Measurements from ENCODE around the gene CLTC. TPM values are rescaled to one million over a fixed set of nuclear protein-coding genes. Genes with fewer than 3 reads are reported as not detected.

The CLTC gene
- total RNA-seq, 2 experiments from 2014 or later = 154 to 161 TPM

DNA sequence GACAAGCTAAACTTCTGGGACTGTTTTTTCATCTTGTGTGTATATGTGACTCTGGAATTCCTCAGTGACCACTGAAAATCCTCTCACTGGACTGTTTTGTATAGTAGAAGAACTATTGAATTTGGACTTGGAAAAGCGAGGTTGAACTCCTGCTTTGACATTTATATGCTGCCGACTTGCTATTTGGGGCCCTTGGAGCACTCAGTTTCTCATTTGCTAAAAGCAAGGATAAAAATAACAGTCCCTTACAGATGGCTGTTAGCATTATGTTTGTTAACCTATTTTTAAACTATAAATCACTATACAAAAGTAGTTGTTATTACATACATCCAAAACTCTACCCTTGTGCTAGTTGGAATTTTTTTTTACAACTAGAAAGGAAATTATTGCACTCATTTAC is 96.7 kb downstream of the CLTC start:
- DNase-seq = no peak
- H3K27me3 Mint-ChIP-seq = no peaks in the 10 kb centered on the region
- no peak overlapping the region for H3K27ac Mint-ChIP-seq
- no peak overlapping the region for H3K4me3 Mint-ChIP-seq
- peaks cover 29% of the 10 kb centered on the region for H3K4me1 Mint-ChIP-seq
- no peaks in the 10 kb centered on the region for H3K9me3 Mint-ChIP-seq
- peaks cover 6% of the 10 kb centered on the region for H3K36me3 Mint-ChIP-seq

DNA sequence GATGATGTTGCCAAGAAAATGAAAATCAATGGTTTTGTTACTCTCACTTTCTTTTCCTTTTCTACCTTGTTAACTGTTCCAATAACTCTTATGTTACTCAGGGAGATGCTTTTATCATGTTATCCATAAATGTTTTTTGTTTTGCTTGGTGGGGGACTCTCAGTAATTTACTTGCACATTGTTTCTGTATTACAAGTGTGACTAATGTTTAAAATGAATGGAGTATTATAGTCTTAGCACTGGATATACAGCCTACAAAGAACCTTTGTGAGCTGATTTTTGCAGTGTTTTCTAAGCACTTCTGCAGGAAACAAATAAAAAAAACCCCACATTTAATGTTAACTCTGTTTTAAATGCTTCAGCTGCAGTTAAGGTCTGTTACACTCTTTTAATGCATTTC is 99.8 kb downstream of the CLTC start:
- H3K9me3 Mint-ChIP-seq = no peaks in the 10 kb centered on the region
- no peak for DNase-seq
- no peak overlapping the region for H3K4me3 Mint-ChIP-seq
- H3K27me3 Mint-ChIP-seq = no peaks in the 10 kb centered on the region
- H3K36me3 Mint-ChIP-seq = peaks cover 6% of the 10 kb centered on the region
- H3K27ac Mint-ChIP-seq = no peak overlapping the region
- H3K4me1 Mint-ChIP-seq = peaks cover 25% of the 10 kb centered on the region

DNA sequence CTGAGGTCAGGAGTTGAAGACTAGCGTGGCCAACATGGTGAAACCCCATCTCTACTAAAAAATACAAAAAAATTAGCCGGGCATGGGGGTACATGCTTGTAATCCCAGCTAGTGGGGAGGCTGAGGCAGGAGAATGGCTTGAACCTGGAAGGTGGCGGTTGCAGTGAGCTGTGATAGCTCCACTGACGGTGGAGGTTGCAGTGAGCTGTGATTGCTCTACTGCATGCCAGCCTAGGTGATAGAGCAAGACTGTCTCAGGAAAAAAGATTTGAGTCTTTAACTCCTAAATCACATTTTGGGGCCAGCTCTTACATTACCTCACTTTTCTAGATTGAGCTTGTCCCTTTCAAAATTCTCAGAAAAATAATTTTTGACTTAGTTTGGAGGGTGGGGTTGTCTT is 102.9 kb downstream of the CLTC start:
- H3K27me3 Mint-ChIP-seq = no peaks in the 10 kb centered on the region
- no peak overlapping the region for H3K4me3 Mint-ChIP-seq
- H3K4me1 Mint-ChIP-seq = peaks cover 10% of the 10 kb centered on the region
- no peaks in the 10 kb centered on the region for H3K9me3 Mint-ChIP-seq
- peaks cover 4% of the 10 kb centered on the region for H3K36me3 Mint-ChIP-seq
- no peak overlapping the region for H3K27ac Mint-ChIP-seq
- DNase-seq = no peak

DNA sequence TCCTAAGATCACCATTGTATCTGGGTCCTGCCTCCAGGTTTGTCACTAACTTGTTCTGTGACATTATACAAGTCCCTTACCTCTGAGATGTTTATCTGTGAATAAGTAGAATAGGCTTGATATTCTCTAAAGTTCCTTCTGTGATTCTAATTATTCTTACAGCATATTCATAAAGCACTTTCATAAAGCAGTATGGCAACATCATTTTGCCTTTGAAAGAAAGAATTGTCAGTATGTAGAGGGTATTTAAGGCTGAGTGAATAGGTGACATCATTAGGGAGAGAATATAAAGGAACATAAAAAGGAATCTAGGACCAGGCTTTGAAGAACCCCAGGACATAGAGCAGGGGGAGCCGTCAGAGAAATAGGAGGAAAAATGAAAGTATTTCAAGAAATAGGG is 103.3 kb downstream of the CLTC start:
- Mint-ChIP-seq H3K27ac (no peak overlapping the region), H3K27me3 (no peaks in the 10 kb centered on the region), H3K9me3 (no peaks in the 10 kb centered on the region), H3K4me3 (no peak overlapping the region), H3K36me3 (peaks cover 4% of the 10 kb centered on the region), H3K4me1 (peaks cover 10% of the 10 kb centered on the region)
- DNase-seq = no peak

DNA sequence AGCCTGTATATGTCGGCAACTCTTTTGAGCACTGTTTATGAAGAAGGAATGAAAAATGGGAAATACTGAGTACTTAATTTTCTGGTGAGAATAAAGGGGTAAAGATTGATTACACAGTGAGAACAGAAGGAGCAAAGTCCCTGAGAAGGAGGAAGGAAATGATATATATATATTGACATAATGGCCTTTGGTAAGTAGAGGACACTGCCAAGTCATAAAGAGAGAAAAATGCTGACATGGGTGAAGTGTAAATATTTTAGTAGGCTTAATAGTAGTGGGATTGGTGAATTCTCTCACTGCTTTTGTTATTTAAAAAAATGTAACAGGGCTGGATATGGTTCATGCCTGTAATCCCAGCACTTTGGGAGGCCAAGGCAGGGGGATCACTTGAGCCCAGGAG is 103.9 kb downstream of the CLTC start:
- H3K27me3 Mint-ChIP-seq = no peaks in the 10 kb centered on the region
- H3K27ac Mint-ChIP-seq = no peak overlapping the region
- peaks cover 4% of the 10 kb centered on the region for H3K36me3 Mint-ChIP-seq
- H3K9me3 Mint-ChIP-seq = no peaks in the 10 kb centered on the region
- DNase-seq = no peak
- H3K4me1 Mint-ChIP-seq = peaks cover 10% of the 10 kb centered on the region
- no peak overlapping the region for H3K4me3 Mint-ChIP-seq

DNA sequence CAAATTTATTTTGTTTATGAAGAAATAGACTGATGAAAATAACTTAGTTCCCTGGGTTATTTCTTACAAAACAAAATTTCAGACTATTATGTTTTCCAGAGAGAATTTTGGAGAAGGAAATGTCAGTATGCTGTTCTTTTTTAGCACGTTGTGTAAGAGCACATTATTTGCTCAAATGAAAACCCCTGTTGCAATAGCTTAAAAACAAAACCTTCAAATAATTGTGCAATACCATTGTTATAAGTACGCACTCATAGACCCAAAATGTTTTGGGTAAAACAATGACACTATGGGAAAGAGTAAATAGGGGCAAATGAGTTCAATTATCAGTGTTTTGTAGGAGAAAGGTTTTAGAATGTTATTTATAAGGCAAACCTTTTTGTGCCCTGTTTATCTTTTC is 106.0 kb downstream of the CLTC start:
- Mint-ChIP-seq H3K4me1 (peaks cover 15% of the 10 kb centered on the region), H3K27me3 (no peaks in the 10 kb centered on the region), H3K4me3 (no peak overlapping the region), H3K9me3 (no peaks in the 10 kb centered on the region), H3K36me3 (peaks cover 8% of the 10 kb centered on the region), H3K27ac (no peak overlapping the region)
- no peak for DNase-seq

DNA sequence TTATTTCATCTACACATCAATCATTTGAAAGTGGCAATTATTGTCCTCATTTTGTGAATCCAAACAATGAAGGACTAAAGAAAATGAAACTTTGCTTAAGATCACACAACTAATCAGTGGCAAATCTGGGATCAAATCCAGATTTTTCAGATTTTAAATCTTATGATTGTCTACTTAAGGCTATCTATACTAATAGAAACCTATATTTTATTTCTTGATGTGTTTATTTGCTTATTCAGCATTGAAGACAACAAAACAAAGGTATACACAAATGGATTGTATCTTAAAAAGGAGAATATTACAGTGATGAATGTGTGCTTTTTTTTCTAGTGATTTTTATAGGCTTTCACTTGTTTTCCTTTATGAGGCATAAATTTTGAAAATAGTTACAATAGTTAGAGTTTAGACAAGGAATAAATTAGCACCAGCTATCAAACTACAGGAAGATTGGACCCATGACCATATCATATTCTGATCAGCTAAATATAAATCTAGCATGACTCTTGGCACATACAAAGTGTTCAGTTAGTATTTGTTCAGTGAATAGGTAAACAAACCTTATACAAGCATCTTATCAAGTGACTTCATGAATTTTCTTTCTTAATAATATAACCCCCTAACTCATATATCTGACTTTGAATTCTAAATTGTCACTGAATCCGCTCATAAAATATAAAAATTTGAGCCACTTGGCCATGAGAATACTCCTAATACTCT is 108.3 kb downstream of the CLTC start:
- no peak for DNase-seq
- Mint-ChIP-seq H3K4me3 (no peak overlapping the region), H3K4me1 (peaks cover 14% of the 10 kb centered on the region), H3K27me3 (no peaks in the 10 kb centered on the region), H3K27ac (no peak overlapping the region), H3K36me3 (peaks cover 10% of the 10 kb centered on the region), H3K9me3 (no peaks in the 10 kb centered on the region)

DNA sequence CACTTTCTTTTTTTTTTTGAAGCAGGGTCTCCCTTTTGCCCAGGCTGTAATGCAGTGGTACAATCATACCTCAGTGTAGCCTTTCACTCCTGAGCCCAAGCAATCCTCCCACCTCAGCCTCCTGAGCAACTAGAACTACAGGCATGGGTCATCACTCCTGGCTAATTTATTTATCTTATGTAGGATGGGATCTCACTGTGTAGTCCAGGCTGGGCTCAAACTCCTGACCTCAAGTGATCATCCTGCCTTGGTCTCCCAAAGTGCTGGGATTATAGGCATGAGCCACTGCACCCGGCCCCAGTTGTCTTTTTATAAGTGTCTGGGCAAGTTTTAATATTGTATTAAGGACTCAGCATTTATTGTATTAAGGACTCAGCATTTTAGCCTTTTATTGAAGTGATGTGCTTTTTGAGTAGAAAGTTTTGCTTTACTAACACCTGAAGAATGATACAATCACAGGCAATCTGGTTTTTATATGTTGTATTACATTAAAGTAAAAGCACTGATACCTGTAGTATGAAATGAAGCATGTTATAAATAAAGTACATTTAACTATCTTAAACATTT is 110.7 kb downstream of the CLTC start:
- H3K9me3 Mint-ChIP-seq = no peaks in the 10 kb centered on the region
- peaks cover 11% of the 10 kb centered on the region for H3K4me1 Mint-ChIP-seq
- no peaks in the 10 kb centered on the region for H3K27me3 Mint-ChIP-seq
- no peak for DNase-seq
- no peak overlapping the region for H3K4me3 Mint-ChIP-seq
- H3K36me3 Mint-ChIP-seq = peaks cover 11% of the 10 kb centered on the region
- H3K27ac Mint-ChIP-seq = no peak overlapping the region

DNA sequence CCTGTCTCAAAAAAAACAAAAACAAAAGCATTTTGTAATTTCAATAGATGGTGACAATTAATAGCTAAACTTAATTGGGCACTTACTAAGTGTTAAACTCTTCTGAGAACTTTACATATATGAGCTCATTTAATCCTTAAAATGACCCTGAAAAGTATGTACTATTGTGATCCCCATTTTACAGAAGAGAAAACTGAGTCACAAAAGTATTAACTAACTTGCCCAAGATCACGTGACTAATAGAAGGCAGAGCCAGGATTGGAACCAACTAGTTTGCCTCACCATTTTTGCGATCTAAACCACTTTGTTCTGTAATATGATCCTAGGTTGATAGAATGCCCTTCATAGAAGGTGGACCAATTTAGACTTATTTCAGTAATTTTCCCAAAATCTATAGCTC is 114.0 kb downstream of the CLTC start:
- no peak overlapping the region for H3K4me3 Mint-ChIP-seq
- no peaks in the 10 kb centered on the region for H3K9me3 Mint-ChIP-seq
- peaks cover 11% of the 10 kb centered on the region for H3K36me3 Mint-ChIP-seq
- H3K27me3 Mint-ChIP-seq = no peaks in the 10 kb centered on the region
- H3K4me1 Mint-ChIP-seq = peaks cover 10% of the 10 kb centered on the region
- no peak for DNase-seq
- H3K27ac Mint-ChIP-seq = no peak overlapping the region

DNA sequence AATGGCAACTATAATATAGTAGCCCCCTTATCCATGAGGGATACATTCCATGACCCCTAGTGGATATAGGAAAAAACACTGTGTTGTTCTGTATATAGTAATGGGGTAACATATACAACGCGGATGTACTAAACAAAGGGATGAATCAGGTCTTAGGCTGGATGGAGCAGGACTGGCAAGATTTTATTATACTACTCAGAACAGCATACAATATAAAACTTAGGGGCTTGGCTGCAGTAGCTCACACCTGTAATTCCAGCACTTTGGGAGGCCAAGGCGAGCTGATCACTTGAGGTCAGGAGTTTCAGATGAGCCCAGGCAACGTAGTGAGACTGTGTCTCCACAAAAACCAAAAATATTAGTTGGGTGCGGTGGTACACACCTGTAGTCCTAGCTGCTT is 114.5 kb downstream of the CLTC start:
- Mint-ChIP-seq H3K27ac (no peak overlapping the region), H3K4me1 (peaks cover 5% of the 10 kb centered on the region), H3K4me3 (no peak overlapping the region), H3K36me3 (peaks cover 11% of the 10 kb centered on the region), H3K27me3 (no peaks in the 10 kb centered on the region), H3K9me3 (no peaks in the 10 kb centered on the region)
- no peak for DNase-seq

DNA sequence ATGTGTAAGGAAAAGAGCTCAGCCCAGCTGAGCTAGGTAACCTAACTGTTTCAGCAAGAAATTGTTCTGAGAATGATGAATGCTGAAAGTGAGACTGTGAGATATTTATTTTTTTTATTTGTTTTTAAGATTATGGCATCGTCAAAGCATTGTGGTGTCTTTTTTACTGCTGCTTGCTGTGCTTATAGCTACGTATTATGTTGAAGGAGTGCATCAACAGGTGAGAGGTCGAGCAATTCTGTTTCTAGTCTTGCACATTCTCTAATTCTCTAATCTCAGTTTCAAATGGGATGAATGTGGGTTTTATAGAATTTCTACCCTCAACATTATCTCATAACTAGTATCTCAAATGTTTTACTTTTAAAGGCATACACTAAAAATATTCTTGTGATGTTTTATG is 117.6 kb downstream of the CLTC start:
- peaks cover 16% of the 10 kb centered on the region for H3K36me3 Mint-ChIP-seq
- DNase-seq = no peak
- H3K4me3 Mint-ChIP-seq = no peak overlapping the region
- H3K4me1 Mint-ChIP-seq = no peaks in the 10 kb centered on the region
- no peaks in the 10 kb centered on the region for H3K9me3 Mint-ChIP-seq
- no peak overlapping the region for H3K27ac Mint-ChIP-seq
- no peaks in the 10 kb centered on the region for H3K27me3 Mint-ChIP-seq

DNA sequence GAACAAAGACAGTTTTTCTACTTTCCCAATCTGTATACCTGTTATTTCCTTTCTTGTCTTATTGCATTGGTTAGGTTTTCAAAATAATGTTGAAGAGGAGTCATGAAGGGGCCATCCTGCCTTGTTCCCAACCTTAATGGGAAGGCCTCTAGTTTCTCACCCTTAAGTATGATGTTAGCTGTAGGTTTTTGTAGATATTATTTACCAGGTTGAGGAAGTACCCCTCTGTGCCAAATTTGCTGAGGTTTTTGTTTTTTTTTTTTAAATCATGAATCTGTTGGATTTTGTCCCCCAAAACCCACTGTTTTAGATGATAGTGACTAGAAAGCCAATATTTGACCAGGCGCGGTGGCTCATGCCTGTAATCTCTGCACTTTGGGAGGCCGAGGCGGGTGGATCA is 124.1 kb downstream of the CLTC start:
- no peaks in the 10 kb centered on the region for H3K27me3 Mint-ChIP-seq
- peaks cover 4% of the 10 kb centered on the region for H3K9me3 Mint-ChIP-seq
- H3K36me3 Mint-ChIP-seq = peaks cover 24% of the 10 kb centered on the region
- DNase-seq = no peak
- H3K4me1 Mint-ChIP-seq = peaks cover 13% of the 10 kb centered on the region
- no peak overlapping the region for H3K27ac Mint-ChIP-seq
- no peak overlapping the region for H3K4me3 Mint-ChIP-seq

DNA sequence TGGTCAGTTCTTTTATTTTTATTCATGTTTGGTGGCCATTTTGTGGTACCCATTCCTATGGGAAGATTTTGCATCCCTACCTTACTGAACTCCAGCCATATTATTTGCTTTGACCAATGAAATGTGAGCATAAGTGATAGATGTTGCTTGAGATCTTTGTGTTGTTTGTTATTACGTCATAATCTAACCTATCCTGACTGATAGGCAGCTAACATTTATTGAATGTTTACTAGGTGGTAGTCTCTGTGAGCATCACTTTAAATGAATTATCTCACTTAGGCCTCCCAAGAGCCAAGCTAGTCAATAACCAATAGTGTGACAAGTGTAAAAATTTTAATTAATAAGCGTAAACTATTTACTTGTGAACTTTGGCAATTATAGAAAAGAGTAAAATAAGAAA is 125.3 kb downstream of the CLTC start:
- H3K36me3 Mint-ChIP-seq = peaks cover 24% of the 10 kb centered on the region
- DNase-seq = no peak

More for the DNA sequence above, 125.3 kb downstream of the CLTC start:
- Mint-ChIP-seq H3K27ac (no peak overlapping the region), H3K4me3 (no peak overlapping the region), H3K27me3 (no peaks in the 10 kb centered on the region), H3K4me1 (peaks cover 15% of the 10 kb centered on the region), H3K9me3 (peaks cover 4% of the 10 kb centered on the region)
